ENCODE measurements around the gene ANKRD44. TPM values are rescaled to one million over a fixed set of nuclear protein-coding genes. Genes with fewer than 3 reads are reported as not detected.

Gene ANKRD44
- total RNA-seq, 1 experiment from 2014 or later, result 0.68 TPM

- TF ChIP-seq ZNF416 (CRISPR knock-in tag; IDR thresholded peaks at IDR 0.05) (no peak), EMX1 (CRISPR knock-in tag; IDR thresholded peaks at IDR 0.05) (no peak), MYBL2 (CRISPR knock-in tag; IDR thresholded peaks at IDR 0.05) (no peak), SP1 (CRISPR knock-in tag; conservative IDR thresholded peaks at IDR 0.05) (no peak), ERG (CRISPR knock-in tag; IDR thresholded peaks at IDR 0.05) (no peak), IRF2 (CRISPR knock-in tag; IDR thresholded peaks at IDR 0.05; ENCODE audit: borderline replicate concordance, low read depth) (no peak), SMAD4 (CRISPR knock-in tag; IDR thresholded peaks at IDR 0.05) (no peak), FOXJ3 (CRISPR knock-in tag; IDR thresholded peaks at IDR 0.05; ENCODE audit: borderline replicate concordance) (no peak), ZNF232 (CRISPR knock-in tag; IDR thresholded peaks at IDR 0.05) (no peak)
- TF ChIP-seq, protein P1, sequence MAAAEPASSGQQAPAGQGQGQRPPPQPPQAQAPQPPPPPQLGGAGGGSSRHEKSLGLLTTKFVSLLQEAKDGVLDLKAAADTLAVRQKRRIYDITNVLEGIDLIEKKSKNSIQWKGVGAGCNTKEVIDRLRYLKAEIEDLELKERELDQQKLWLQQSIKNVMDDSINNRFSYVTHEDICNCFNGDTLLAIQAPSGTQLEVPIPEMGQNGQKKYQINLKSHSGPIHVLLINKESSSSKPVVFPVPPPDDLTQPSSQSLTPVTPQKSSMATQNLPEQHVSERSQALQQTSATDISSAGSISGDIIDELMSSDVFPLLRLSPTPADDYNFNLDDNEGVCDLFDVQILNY (CRISPR knock-in tag; IDR thresholded peaks at IDR 0.05), result no peak
- H3K4me1 Mint-ChIP-seq, result peaks cover 36% of the 10 kb centered on the region
- DNase-seq (ENCODE audit: low spot score) (no peak), ATAC-seq (no peak)
- H3K9me3 Mint-ChIP-seq, result no peaks in the 10 kb centered on the region
- ChIA-PET POLR2A (interaction anchor here (0.6 kb wide), 2 partner anchors 13 to 97 kb away, joined by 4 read pairs; no protein-coding TSS in a partner anchor), CTCF (interaction anchor here (0.5 to 0.6 kb wide), 2 partner anchors 9 to 37 kb away, joined by 3 to 4 read pairs; no protein-coding TSS in a partner anchor)
- H3K27ac Mint-ChIP-seq, result no peak overlapping the region
- H3K36me3 Mint-ChIP-seq, result no peaks in the 10 kb centered on the region
- H3K4me3 Mint-ChIP-seq, result no peak overlapping the region
- no peaks in the 10 kb centered on the region for H3K27me3 Mint-ChIP-seq (ENCODE audit: low read depth)
These were observed 357.6 kb downstream of the ANKRD44 start for GRCh38 chr2:196952936-196953335.

GRCh38 chr2:196951973-196952372 lies 358.6 kb downstream of the ANKRD44 start:
- ChIA-PET CTCF (no interaction called here), POLR2A (no interaction called here)
- Mint-ChIP-seq H3K4me3 (no peak overlapping the region), H3K27ac (no peak overlapping the region), H3K9me3 (no peaks in the 10 kb centered on the region), H3K4me1 (peaks cover 30% of the 10 kb centered on the region), H3K27me3 (ENCODE audit: low read depth) (no peaks in the 10 kb centered on the region), H3K36me3 (no peaks in the 10 kb centered on the region)
- DNase-seq (ENCODE audit: low spot score) (no peak), ATAC-seq (peak; percentile 72)
- TF ChIP-seq ZNF425 (CRISPR knock-in tag; conservative IDR thresholded peaks at IDR 0.05) (no peak), IRF2 (CRISPR knock-in tag; IDR thresholded peaks at IDR 0.05; ENCODE audit: borderline replicate concordance, low read depth) (no peak)
- TF ChIP-seq, protein P2, sequence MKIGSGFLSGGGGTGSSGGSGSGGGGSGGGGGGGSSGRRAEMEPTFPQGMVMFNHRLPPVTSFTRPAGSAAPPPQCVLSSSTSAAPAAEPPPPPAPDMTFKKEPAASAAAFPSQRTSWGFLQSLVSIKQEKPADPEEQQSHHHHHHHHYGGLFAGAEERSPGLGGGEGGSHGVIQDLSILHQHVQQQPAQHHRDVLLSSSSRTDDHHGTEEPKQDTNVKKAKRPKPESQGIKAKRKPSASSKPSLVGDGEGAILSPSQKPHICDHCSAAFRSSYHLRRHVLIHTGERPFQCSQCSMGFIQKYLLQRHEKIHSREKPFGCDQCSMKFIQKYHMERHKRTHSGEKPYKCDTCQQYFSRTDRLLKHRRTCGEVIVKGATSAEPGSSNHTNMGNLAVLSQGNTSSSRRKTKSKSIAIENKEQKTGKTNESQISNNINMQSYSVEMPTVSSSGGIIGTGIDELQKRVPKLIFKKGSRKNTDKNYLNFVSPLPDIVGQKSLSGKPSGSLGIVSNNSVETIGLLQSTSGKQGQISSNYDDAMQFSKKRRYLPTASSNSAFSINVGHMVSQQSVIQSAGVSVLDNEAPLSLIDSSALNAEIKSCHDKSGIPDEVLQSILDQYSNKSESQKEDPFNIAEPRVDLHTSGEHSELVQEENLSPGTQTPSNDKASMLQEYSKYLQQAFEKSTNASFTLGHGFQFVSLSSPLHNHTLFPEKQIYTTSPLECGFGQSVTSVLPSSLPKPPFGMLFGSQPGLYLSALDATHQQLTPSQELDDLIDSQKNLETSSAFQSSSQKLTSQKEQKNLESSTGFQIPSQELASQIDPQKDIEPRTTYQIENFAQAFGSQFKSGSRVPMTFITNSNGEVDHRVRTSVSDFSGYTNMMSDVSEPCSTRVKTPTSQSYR (CRISPR knock-in tag; IDR thresholded peaks at IDR 0.05), result no peak
- TF ChIP-seq, protein P3, sequence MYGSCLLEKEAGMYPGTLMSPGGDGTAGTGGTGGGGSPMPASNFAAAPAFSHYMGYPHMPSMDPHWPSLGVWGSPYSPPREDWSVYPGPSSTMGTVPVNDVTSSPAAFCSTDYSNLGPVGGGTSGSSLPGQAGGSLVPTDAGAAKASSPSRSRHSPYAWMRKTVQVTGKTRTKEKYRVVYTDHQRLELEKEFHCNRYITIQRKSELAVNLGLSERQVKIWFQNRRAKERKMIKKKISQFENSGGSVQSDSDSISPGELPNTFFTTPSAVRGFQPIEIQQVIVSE (CRISPR knock-in tag; IDR thresholded peaks at IDR 0.05; ENCODE audit: borderline replicate concordance), result no peak

GRCh38 chr2:196949116-196949515 lies 361.5 kb downstream of the ANKRD44 start:
- H3K27ac Mint-ChIP-seq, result no peak overlapping the region
- no peaks in the 10 kb centered on the region for H3K36me3 Mint-ChIP-seq
- DNase-seq (ENCODE audit: low spot score), result no peak
- peaks cover 12% of the 10 kb centered on the region for H3K4me1 Mint-ChIP-seq
- H3K27me3 Mint-ChIP-seq (ENCODE audit: low read depth), result no peaks in the 10 kb centered on the region
- no peaks in the 10 kb centered on the region for H3K9me3 Mint-ChIP-seq
- ChIA-PET POLR2A (no interaction called here), CTCF (no interaction called here)
- no peak for ATAC-seq
- no peak overlapping the region for H3K4me3 Mint-ChIP-seq
- TF ChIP-seq JAZF1 (CRISPR knock-in tag; IDR thresholded peaks at IDR 0.05) (no peak), ZBTB43 (CRISPR knock-in tag; IDR thresholded peaks at IDR 0.05) (no peak), IRF2 (CRISPR knock-in tag; IDR thresholded peaks at IDR 0.05; ENCODE audit: borderline replicate concordance, low read depth) (no peak), MAX (CRISPR knock-in tag; IDR thresholded peaks at IDR 0.05) (no peak), ERG (CRISPR knock-in tag; IDR thresholded peaks at IDR 0.05) (no peak), ZNF512 (CRISPR knock-in tag; IDR thresholded peaks at IDR 0.05; ENCODE audit: borderline replicate concordance) (no peak), SMAD4 (CRISPR knock-in tag; IDR thresholded peaks at IDR 0.05) (no peak)
- TF ChIP-seq, protein P4, sequence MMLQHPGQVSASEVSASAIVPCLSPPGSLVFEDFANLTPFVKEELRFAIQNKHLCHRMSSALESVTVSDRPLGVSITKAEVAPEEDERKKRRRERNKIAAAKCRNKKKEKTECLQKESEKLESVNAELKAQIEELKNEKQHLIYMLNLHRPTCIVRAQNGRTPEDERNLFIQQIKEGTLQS (CRISPR knock-in tag; conservative IDR thresholded peaks at IDR 0.05), result no peak
